A673 (cell line): ENCODE data around the gene TMEM18. TPM values are rescaled to one million over a fixed set of nuclear protein-coding genes. Genes with fewer than 3 reads are reported as not detected.

Experiments used
- BruUV-seq: library from RNA; stranded (reverse); fragments of 400-500 nt; replicated peaks from 2 replicates; lab custom pipeline; 2021; lab: Mats Ljungman, UMichigan
- CTCF ChIA-PET: fragments of 300-600 bp; sonication (Branson Sonifier 250); formaldehyde crosslinking; loops from one replicate; lab custom pipeline; 2022; ENCODE audit warnings: antibody characterized with exemption; lab: Charles Lee
- POLR2A ChIA-PET: fragments of 300-600 bp; sonication (Branson Sonifier 250); formaldehyde crosslinking; loops from one replicate; lab custom pipeline; 2022; ENCODE audit warnings: antibody characterized with exemption; ENCODE audit not compliant: low non-redundant PET; lab: Charles Lee
- DNase-seq: peaks from one replicate; pipeline ENCODE4 v3.0.0-alpha.2; 2015; ENCODE audit warnings: low spot score
- H3K27ac ChIP-seq: fragments of 200-600 bp; sonication (generic); 2 replicates; pipeline ENCODE4 v1.5.1; 2016; ENCODE audit warnings: mixed run types, low read depth, mild to moderate bottlenecking, mixed read lengths, antibody characterized with exemption, low read length; ENCODE audit not compliant: poor library complexity, severe bottlenecking
- H3K27me3 ChIP-seq: fragments of 200-600 bp; sonication (generic); replicated peaks from 2 replicates; pipeline ENCODE4 v1.6.1; 2017; ENCODE audit warnings: mixed run types, low read depth, mild to moderate bottlenecking, mixed read lengths, antibody characterized with exemption, low read length; ENCODE audit not compliant: insufficient read depth, poor library complexity
- H3K36me3 ChIP-seq: fragments of 200-600 bp; sonication (generic); 2 replicates; pipeline ENCODE4 v1.6.1; 2016; ENCODE audit warnings: mixed run types, mild to moderate bottlenecking, mixed read lengths, antibody characterized with exemption, low read length; ENCODE audit not compliant: insufficient read depth, poor library complexity, severe bottlenecking
- H3K4me1 ChIP-seq: fragments of 200-600 bp; sonication (generic); 2 replicates; pipeline ENCODE4 v1.6.1; 2017; ENCODE audit warnings: mixed run types, mild to moderate bottlenecking, mixed read lengths, antibody characterized with exemption, low read length; ENCODE audit not compliant: insufficient read depth, poor library complexity, severe bottlenecking
- H3K4me3 ChIP-seq: fragments of 200-600 bp; sonication (generic); 2 replicates; pipeline ENCODE4 v1.5.1; 2016; ENCODE audit warnings: low read depth, mixed run types, mild to moderate bottlenecking, mixed read lengths, low read length; ENCODE audit not compliant: poor library complexity, severe bottlenecking
- H3K9me3 ChIP-seq: fragments of 200-600 bp; sonication (generic); 2 replicates; pipeline ENCODE4 v1.6.1; 2016; ENCODE audit warnings: mixed run types, low read depth, mild to moderate bottlenecking, mixed read lengths, antibody characterized with exemption, low read length; ENCODE audit not compliant: poor library complexity, severe bottlenecking
- CTCF ChIP-seq: fragments of 300-800, 200-600 bp; sonication (generic); conservative IDR thresholded peaks from 2 replicates; pipeline ENCODE4 v1.5.1; 2017; ENCODE audit warnings: low read depth, mild to moderate bottlenecking, antibody characterized with exemption, low read length, moderate library complexity, mixed read lengths
- EZH2 ChIP-seq: fragments of 200-600 bp; sonication (generic); IDR thresholded peaks from 2 replicates; pipeline ENCODE4 v1.6.1; 2017; ENCODE audit warnings: borderline replicate concordance, low read depth, mild to moderate bottlenecking, mixed read lengths, antibody characterized with exemption, low read length; ENCODE audit not compliant: poor library complexity, severe bottlenecking
- intact Hi-C: fragments of 100-400 bp; cut with micrococcal nuclease; formaldehyde crosslinking; loops from one replicate; pipeline ENCODE4 v1.10.0; 2022; ENCODE audit not compliant: unreplicated experiment
- total RNA-seq: library from RNA; stranded (reverse); gene quantifications from 2 replicates; pipeline ENCODE4 v1.2.3, GENCODE V29; 2021

Gene TMEM18
- total RNA-seq, 1 experiment from 2014 or later = 29.0 TPM

GRCh38 chr2:625415-626333, 51.5 kb downstream of the TMEM18 start:
- Histone ChIP-seq H3K27me3 (no peaks in the 10 kb centered on the region), H3K27ac (no peak overlapping the region), H3K4me1 (no peaks in the 10 kb centered on the region), H3K9me3 (no peaks in the 10 kb centered on the region), H3K36me3 (no peaks in the 10 kb centered on the region), H3K4me3 (no peak overlapping the region)
- intact Hi-C loops = no loop called here
- POLR2A ChIA-PET = no interaction called here
- DNase-seq = no peak
- TF ChIP-seq CTCF (no peak), EZH2 (no peak)
- CTCF ChIA-PET = no interaction called here
- no TSS peak for BruUV-seq

GRCh38 chr2:624551-625347, 52.5 kb downstream of the TMEM18 start:
- BruUV-seq = no TSS peak
- CTCF ChIA-PET = no interaction called here
- Histone ChIP-seq H3K4me1 (no peaks in the 10 kb centered on the region), H3K36me3 (no peaks in the 10 kb centered on the region), H3K4me3 (no peak overlapping the region), H3K9me3 (no peaks in the 10 kb centered on the region), H3K27me3 (no peaks in the 10 kb centered on the region), H3K27ac (no peak overlapping the region)
- intact Hi-C loops = no loop called here
- DNase-seq = no peak
- POLR2A ChIA-PET = no interaction called here
- TF ChIP-seq EZH2 = no peak
- no peak for TF ChIP-seq CTCF

- no peak for DNase-seq
- no peaks in the 10 kb centered on the region for H3K9me3 ChIP-seq
- no peak overlapping the region for H3K27ac ChIP-seq
- POLR2A ChIA-PET = no interaction called here
- no peaks in the 10 kb centered on the region for H3K4me1 ChIP-seq
- no peak overlapping the region for H3K4me3 ChIP-seq
- BruUV-seq = no TSS peak
- intact Hi-C loops = no loop called here
- H3K36me3 ChIP-seq = no peaks in the 10 kb centered on the region
- TF ChIP-seq CTCF (no peak), EZH2 (no peak)
- CTCF ChIA-PET = no interaction called here
- H3K27me3 ChIP-seq = no peaks in the 10 kb centered on the region
Measured at GRCh38 chr2:624096-624495, 53.1 kb downstream of the TMEM18 start.
